ENCODE data around the gene PEAK1.

Gene PEAK1

GRCh38 chr15:77081971-77082370 is 337.9 kb downstream of the PEAK1 start:
- H4K12ac ChIP-seq (ENCODE audit: low read depth, low read length), result no peak overlapping the region
- H2BK5ac ChIP-seq (ENCODE audit: low read depth, low read length, poor library complexity), result no peak overlapping the region
- no peak overlapping the region for H2AFZ ChIP-seq (ENCODE audit: insufficient read depth, low read length, poor library complexity)
- H3K23ac ChIP-seq (ENCODE audit: low read length), result no peak overlapping the region
- H3K4me3 ChIP-seq (ENCODE audit: low read depth, low read length), result no peak overlapping the region
- no peak overlapping the region for H2AK5ac ChIP-seq (ENCODE audit: low read length)
- no peak overlapping the region for H3K18ac ChIP-seq (ENCODE audit: low read length)
- H3K36me3 ChIP-seq (ENCODE audit: control insufficient read depth in 1 of 2, insufficient read depth in 2 of 2, low read length in 2 of 2), result no peaks in the 10 kb centered on the region
- H2BK120ac ChIP-seq (ENCODE audit: insufficient read depth, low read length, poor library complexity), result no peak overlapping the region
- H3K79me2 ChIP-seq (ENCODE audit: control insufficient read depth, insufficient read depth, low read length, poor library complexity), result no peaks in the 10 kb centered on the region
- H3K4me1 ChIP-seq (ENCODE audit: control insufficient read depth in 1 of 2, insufficient read depth in 2 of 2, low read length in 2 of 2), result no peaks in the 10 kb centered on the region
- H3K27ac ChIP-seq (ENCODE audit: low read depth, low read length), result no peak overlapping the region
- no peak overlapping the region for H3K14ac ChIP-seq (ENCODE audit: low read length)
- H3K27me3 ChIP-seq (ENCODE audit: insufficient read depth, low read length), result no peaks in the 10 kb centered on the region
- no peak overlapping the region for H3K9ac ChIP-seq (ENCODE audit: low read length)
- H4K8ac ChIP-seq (ENCODE audit: low read depth, low read length), result no peak overlapping the region
- no peaks in the 10 kb centered on the region for H3K79me1 ChIP-seq (ENCODE audit: low read length)
- H3K4me2 ChIP-seq (ENCODE audit: low read length), result no peak overlapping the region
- no peak overlapping the region for H3K4ac ChIP-seq (ENCODE audit: low read depth, low read length)
- no peak for DNase-seq
- no peak overlapping the region for H4K91ac ChIP-seq (ENCODE audit: low read depth, low read length)
- no peak overlapping the region for H2BK12ac ChIP-seq (ENCODE audit: low read length)
- no CpG with 5 or more reads among the region's 5 CpGs for WGBS (ENCODE audit: extremely low coverage, insufficient coverage, insufficient read length)
- no peaks in the 10 kb centered on the region for H3K9me3 ChIP-seq (ENCODE audit: insufficient read depth, low read depth, low read length)

- no peak overlapping the region for H3K18ac ChIP-seq (ENCODE audit: low read length)
- H4K8ac ChIP-seq (ENCODE audit: low read depth, low read length), result no peak overlapping the region
- no peak for DNase-seq
- H3K4me3 ChIP-seq (ENCODE audit: low read depth, low read length), result no peak overlapping the region
- H2BK5ac ChIP-seq (ENCODE audit: low read depth, low read length, poor library complexity), result no peak overlapping the region
- H3K14ac ChIP-seq (ENCODE audit: low read length), result no peak overlapping the region
- no peak overlapping the region for H2BK12ac ChIP-seq (ENCODE audit: low read length)
- H3K27ac ChIP-seq (ENCODE audit: low read depth, low read length), result no peak overlapping the region
- H3K36me3 ChIP-seq (ENCODE audit: control insufficient read depth in 1 of 2, insufficient read depth in 2 of 2, low read length in 2 of 2), result no peaks in the 10 kb centered on the region
- H3K4ac ChIP-seq (ENCODE audit: low read depth, low read length), result no peak overlapping the region
- no peak overlapping the region for H3K23ac ChIP-seq (ENCODE audit: low read length)
- no peaks in the 10 kb centered on the region for H3K79me2 ChIP-seq (ENCODE audit: control insufficient read depth, insufficient read depth, low read length, poor library complexity)
- H2AFZ ChIP-seq (ENCODE audit: insufficient read depth, low read length, poor library complexity), result no peak overlapping the region
- no peaks in the 10 kb centered on the region for H3K9me3 ChIP-seq (ENCODE audit: insufficient read depth, low read depth, low read length)
- no peak overlapping the region for H4K12ac ChIP-seq (ENCODE audit: low read depth, low read length)
- no peaks in the 10 kb centered on the region for H3K4me1 ChIP-seq (ENCODE audit: control insufficient read depth in 1 of 2, insufficient read depth in 2 of 2, low read length in 2 of 2)
- H3K27me3 ChIP-seq (ENCODE audit: insufficient read depth, low read length), result no peaks in the 10 kb centered on the region
- no peak overlapping the region for H3K9ac ChIP-seq (ENCODE audit: low read length)
- H2BK120ac ChIP-seq (ENCODE audit: insufficient read depth, low read length, poor library complexity), result no peak overlapping the region
- no CpG with 5 or more reads among the region's 4 CpGs for WGBS (ENCODE audit: extremely low coverage, insufficient coverage, insufficient read length)
- no peaks in the 10 kb centered on the region for H3K79me1 ChIP-seq (ENCODE audit: low read length)
- no peak overlapping the region for H3K4me2 ChIP-seq (ENCODE audit: low read length)
- no peak overlapping the region for H4K91ac ChIP-seq (ENCODE audit: low read depth, low read length)
- H2AK5ac ChIP-seq (ENCODE audit: low read length), result no peak overlapping the region
Measured at GRCh38 chr15:77076323-77076915, 343.5 kb downstream of the PEAK1 start.

DNA sequence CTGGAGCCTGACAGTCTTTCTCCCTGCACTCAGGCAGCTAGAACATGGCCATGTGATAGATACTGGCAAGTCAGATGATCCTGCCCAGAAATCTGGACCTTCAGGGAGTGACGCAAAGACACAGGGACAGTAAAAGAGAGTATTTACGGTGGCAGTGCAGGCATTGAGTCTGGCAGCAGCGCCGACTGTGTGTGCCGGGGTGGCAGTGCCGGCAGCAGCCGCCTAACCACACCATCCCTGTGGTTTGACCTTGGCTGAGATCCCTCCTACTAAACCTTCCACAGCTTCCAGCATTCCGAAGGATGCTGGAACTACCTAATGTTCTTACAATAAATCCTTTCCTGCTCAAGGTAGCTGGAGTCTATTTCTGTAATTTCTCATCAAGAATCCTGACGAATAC is 344.4 kb downstream of the PEAK1 start:
- Histone ChIP-seq H3K9ac (ENCODE audit: low read length) (no peak overlapping the region), H3K14ac (ENCODE audit: low read length) (no peak overlapping the region), H3K4ac (ENCODE audit: low read depth, low read length) (no peak overlapping the region), H4K8ac (ENCODE audit: low read depth, low read length) (no peak overlapping the region), H4K12ac (ENCODE audit: low read depth, low read length) (no peak overlapping the region), H2BK120ac (ENCODE audit: insufficient read depth, low read length, poor library complexity) (no peak overlapping the region), H4K91ac (ENCODE audit: low read depth, low read length) (no peak overlapping the region), H3K27ac (ENCODE audit: low read depth, low read length) (no peak overlapping the region), H3K36me3 (ENCODE audit: control insufficient read depth in 1 of 2, insufficient read depth in 2 of 2, low read length in 2 of 2) (no peaks in the 10 kb centered on the region), H2BK12ac (ENCODE audit: low read length) (no peak overlapping the region), H2AFZ (ENCODE audit: insufficient read depth, low read length, poor library complexity) (no peak overlapping the region), H3K18ac (ENCODE audit: low read length) (no peak overlapping the region), H3K9me3 (ENCODE audit: insufficient read depth, low read depth, low read length) (no peaks in the 10 kb centered on the region), H2BK5ac (ENCODE audit: low read depth, low read length, poor library complexity) (no peak overlapping the region), H3K27me3 (ENCODE audit: insufficient read depth, low read length) (no peaks in the 10 kb centered on the region), H3K23ac (ENCODE audit: low read length) (no peak overlapping the region), H2AK5ac (ENCODE audit: low read length) (no peak overlapping the region), H3K4me2 (ENCODE audit: low read length) (no peak overlapping the region), H3K4me3 (ENCODE audit: low read depth, low read length) (no peak overlapping the region), H3K79me2 (ENCODE audit: control insufficient read depth, insufficient read depth, low read length, poor library complexity) (peaks cover under 1% of the 10 kb centered on the region), H3K4me1 (ENCODE audit: control insufficient read depth in 1 of 2, insufficient read depth in 2 of 2, low read length in 2 of 2) (no peaks in the 10 kb centered on the region), H3K79me1 (ENCODE audit: low read length) (peaks cover 2% of the 10 kb centered on the region)
- no CpG with 5 or more reads among the region's 9 CpGs for WGBS (ENCODE audit: extremely low coverage, insufficient coverage, insufficient read length)
- no peak for DNase-seq

GRCh38 chr15:77074350-77074749 is 345.6 kb downstream of the PEAK1 start:
- H3K14ac ChIP-seq (ENCODE audit: low read length), result no peak overlapping the region
- H3K23ac ChIP-seq (ENCODE audit: low read length), result no peak overlapping the region
- no peak overlapping the region for H3K18ac ChIP-seq (ENCODE audit: low read length)
- H4K12ac ChIP-seq (ENCODE audit: low read depth, low read length), result no peak overlapping the region
- H3K9me3 ChIP-seq (ENCODE audit: insufficient read depth, low read depth, low read length), result no peaks in the 10 kb centered on the region
- H4K91ac ChIP-seq (ENCODE audit: low read depth, low read length), result no peak overlapping the region
- H2AFZ ChIP-seq (ENCODE audit: insufficient read depth, low read length, poor library complexity), result no peak overlapping the region
- no peaks in the 10 kb centered on the region for H3K36me3 ChIP-seq (ENCODE audit: control insufficient read depth in 1 of 2, insufficient read depth in 2 of 2, low read length in 2 of 2)
- no peaks in the 10 kb centered on the region for H3K27me3 ChIP-seq (ENCODE audit: insufficient read depth, low read length)
- H3K79me2 ChIP-seq (ENCODE audit: control insufficient read depth, insufficient read depth, low read length, poor library complexity), result peaks cover 4% of the 10 kb centered on the region
- H3K4me3 ChIP-seq (ENCODE audit: low read depth, low read length), result no peak overlapping the region
- no peak overlapping the region for H3K9ac ChIP-seq (ENCODE audit: low read length)
- no peak for DNase-seq
- no peak overlapping the region for H2BK12ac ChIP-seq (ENCODE audit: low read length)
- no peak overlapping the region for H2AK5ac ChIP-seq (ENCODE audit: low read length)
- H3K4me2 ChIP-seq (ENCODE audit: low read length), result no peak overlapping the region
- H3K4me1 ChIP-seq (ENCODE audit: control insufficient read depth in 1 of 2, insufficient read depth in 2 of 2, low read length in 2 of 2), result peaks cover 0 to 5% of the 10 kb centered on the region in 2 experiments
- H3K4ac ChIP-seq (ENCODE audit: low read depth, low read length), result no peak overlapping the region
- H3K27ac ChIP-seq (ENCODE audit: low read depth, low read length), result no peak overlapping the region
- no peak overlapping the region for H4K8ac ChIP-seq (ENCODE audit: low read depth, low read length)
- no peak overlapping the region for H2BK120ac ChIP-seq (ENCODE audit: insufficient read depth, low read length, poor library complexity)
- H2BK5ac ChIP-seq (ENCODE audit: low read depth, low read length, poor library complexity), result no peak overlapping the region
- WGBS (ENCODE audit: extremely low coverage, insufficient coverage, insufficient read length), result no CpG with 5 or more reads among the region's 2 CpGs
- peaks cover 2% of the 10 kb centered on the region for H3K79me1 ChIP-seq (ENCODE audit: low read length)

All from trophoblast cell (in vitro differentiated cells and primary cell).